ENCODE data around the gene KLK3.

KLK3 gene

DNA sequence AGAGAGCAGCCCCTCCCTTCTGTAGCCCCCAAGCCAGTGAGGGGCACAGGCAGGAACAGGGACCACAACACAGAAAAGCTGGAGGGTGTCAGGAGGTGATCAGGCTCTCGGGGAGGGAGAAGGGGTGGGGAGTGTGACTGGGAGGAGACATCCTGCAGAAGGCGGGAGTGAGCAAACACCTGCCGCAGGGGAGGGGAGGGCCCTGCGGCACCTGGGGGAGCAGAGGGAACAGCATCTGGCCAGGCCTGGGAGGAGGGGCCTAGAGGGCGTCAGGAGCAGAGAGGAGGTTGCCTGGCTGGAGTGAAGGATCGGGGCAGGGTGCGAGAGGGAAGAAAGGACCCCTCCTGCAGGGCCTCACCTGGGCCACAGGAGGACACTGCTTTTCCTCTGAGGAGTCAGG, 4.2 kb downstream of the KLK3 start:
- no peaks in the 10 kb centered on the region; the same call in 1 of the 2 replicates for H3K9me3 ChIP-seq (ENCODE audit: insufficient read depth, low read length)
- H3K79me2 ChIP-seq (ENCODE audit: low read length), result no peaks in the 10 kb centered on the region
- no peak overlapping the region for H3K9ac ChIP-seq (ENCODE audit: low read length)
- peaks cover 3% of the 10 kb centered on the region; the same call in 1 of the 2 replicates for H3K4me1 ChIP-seq (ENCODE audit: low read length)
- no peaks in the 10 kb centered on the region for H3K36me3 ChIP-seq (replicated peaks; ENCODE audit: low read depth, low read length)
- no peak overlapping the region for H3K27ac ChIP-seq (ENCODE audit: low read length)
- peaks cover 38% of the 10 kb centered on the region for H3K27me3 ChIP-seq (ENCODE audit: low read depth, low read length)
- H3K4me2 ChIP-seq (ENCODE audit: low read length), result no peak overlapping the region
- H2AFZ ChIP-seq (ENCODE audit: low read depth, low read length), result no peak overlapping the region
- H3K4me3 ChIP-seq (ENCODE audit: low read length), result no peak overlapping the region
- H4K20me1 ChIP-seq (ENCODE audit: insufficient read depth, low read length), result no peaks in the 10 kb centered on the region
- TF ChIP-seq, protein P1, sequence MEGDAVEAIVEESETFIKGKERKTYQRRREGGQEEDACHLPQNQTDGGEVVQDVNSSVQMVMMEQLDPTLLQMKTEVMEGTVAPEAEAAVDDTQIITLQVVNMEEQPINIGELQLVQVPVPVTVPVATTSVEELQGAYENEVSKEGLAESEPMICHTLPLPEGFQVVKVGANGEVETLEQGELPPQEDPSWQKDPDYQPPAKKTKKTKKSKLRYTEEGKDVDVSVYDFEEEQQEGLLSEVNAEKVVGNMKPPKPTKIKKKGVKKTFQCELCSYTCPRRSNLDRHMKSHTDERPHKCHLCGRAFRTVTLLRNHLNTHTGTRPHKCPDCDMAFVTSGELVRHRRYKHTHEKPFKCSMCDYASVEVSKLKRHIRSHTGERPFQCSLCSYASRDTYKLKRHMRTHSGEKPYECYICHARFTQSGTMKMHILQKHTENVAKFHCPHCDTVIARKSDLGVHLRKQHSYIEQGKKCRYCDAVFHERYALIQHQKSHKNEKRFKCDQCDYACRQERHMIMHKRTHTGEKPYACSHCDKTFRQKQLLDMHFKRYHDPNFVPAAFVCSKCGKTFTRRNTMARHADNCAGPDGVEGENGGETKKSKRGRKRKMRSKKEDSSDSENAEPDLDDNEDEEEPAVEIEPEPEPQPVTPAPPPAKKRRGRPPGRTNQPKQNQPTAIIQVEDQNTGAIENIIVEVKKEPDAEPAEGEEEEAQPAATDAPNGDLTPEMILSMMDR (IDR thresholded peaks at IDR 0.05; ENCODE audit: low read depth, low read length), result no peak
- TF ChIP-seq EZH2phosphoT487 (IDR thresholded peaks at IDR 0.05; ENCODE audit: low read depth), result no peak

DNA sequence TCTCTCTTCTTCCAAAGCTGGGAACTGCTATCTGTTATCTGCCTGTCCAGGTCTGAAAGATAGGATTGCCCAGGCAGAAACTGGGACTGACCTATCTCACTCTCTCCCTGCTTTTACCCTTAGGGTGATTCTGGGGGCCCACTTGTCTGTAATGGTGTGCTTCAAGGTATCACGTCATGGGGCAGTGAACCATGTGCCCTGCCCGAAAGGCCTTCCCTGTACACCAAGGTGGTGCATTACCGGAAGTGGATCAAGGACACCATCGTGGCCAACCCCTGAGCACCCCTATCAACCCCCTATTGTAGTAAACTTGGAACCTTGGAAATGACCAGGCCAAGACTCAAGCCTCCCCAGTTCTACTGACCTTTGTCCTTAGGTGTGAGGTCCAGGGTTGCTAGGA, 5.1 kb downstream of the KLK3 start:
- H3K9ac ChIP-seq (ENCODE audit: low read length), result no peak overlapping the region
- no peak overlapping the region for H2AFZ ChIP-seq (ENCODE audit: low read depth, low read length)
- no peak overlapping the region for H3K4me3 ChIP-seq (ENCODE audit: low read length)
- H3K36me3 ChIP-seq (replicated peaks; ENCODE audit: low read depth, low read length), result no peaks in the 10 kb centered on the region
- no peaks in the 10 kb centered on the region for H3K79me2 ChIP-seq (ENCODE audit: low read length)
- H3K4me1 ChIP-seq (ENCODE audit: low read length), result peaks cover 3% of the 10 kb centered on the region; the same call in 1 of the 2 replicates
- H4K20me1 ChIP-seq (ENCODE audit: insufficient read depth, low read length), result no peaks in the 10 kb centered on the region
- no peak for TF ChIP-seq EZH2phosphoT487 (IDR thresholded peaks at IDR 0.05; ENCODE audit: low read depth)
- TF ChIP-seq, protein P1 (IDR thresholded peaks at IDR 0.05; ENCODE audit: low read depth, low read length), result no peak
- H3K9me3 ChIP-seq (ENCODE audit: insufficient read depth, low read length), result no peaks in the 10 kb centered on the region; the same call in 1 of the 2 replicates
- H3K27ac ChIP-seq (ENCODE audit: low read length), result no peak overlapping the region
- peaks cover 38% of the 10 kb centered on the region for H3K27me3 ChIP-seq (ENCODE audit: low read depth, low read length)
- H3K4me2 ChIP-seq (ENCODE audit: low read length), result no peak overlapping the region

DNA sequence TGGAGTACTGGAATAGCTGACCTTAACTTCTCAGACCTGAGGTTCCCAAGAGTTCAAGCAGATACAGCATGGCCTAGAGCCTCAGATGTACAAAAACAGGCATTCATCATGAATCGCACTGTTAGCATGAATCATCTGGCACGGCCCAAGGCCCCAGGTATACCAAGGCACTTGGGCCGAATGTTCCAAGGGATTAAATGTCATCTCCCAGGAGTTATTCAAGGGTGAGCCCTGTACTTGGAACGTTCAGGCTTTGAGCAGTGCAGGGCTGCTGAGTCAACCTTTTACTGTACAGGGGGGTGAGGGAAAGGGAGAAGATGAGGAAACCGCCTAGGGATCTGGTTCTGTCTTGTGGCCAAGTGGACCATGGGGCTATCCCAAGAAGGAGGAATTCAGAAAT, 6.3 kb downstream of the KLK3 start:
- Histone ChIP-seq H3K27ac (ENCODE audit: low read length) (no peak overlapping the region), H3K4me3 (ENCODE audit: low read length) (no peak overlapping the region), H3K9me3 (ENCODE audit: insufficient read depth, low read length) (no peaks in the 10 kb centered on the region; the same call in 1 of the 2 replicates), H3K4me1 (ENCODE audit: low read length) (peaks cover 3% of the 10 kb centered on the region; the same call in 1 of the 2 replicates), H4K20me1 (ENCODE audit: insufficient read depth, low read length) (no peaks in the 10 kb centered on the region), H3K36me3 (replicated peaks; ENCODE audit: low read depth, low read length) (no peaks in the 10 kb centered on the region), H3K9ac (ENCODE audit: low read length) (no peak overlapping the region), H3K79me2 (ENCODE audit: low read length) (no peaks in the 10 kb centered on the region), H2AFZ (ENCODE audit: low read depth, low read length) (no peak overlapping the region), H3K27me3 (ENCODE audit: low read depth, low read length) (peaks cover 39% of the 10 kb centered on the region), H3K4me2 (ENCODE audit: low read length) (no peak overlapping the region)
- TF ChIP-seq EZH2phosphoT487 (IDR thresholded peaks at IDR 0.05; ENCODE audit: low read depth), result no peak
- TF ChIP-seq, protein P1 (IDR thresholded peaks at IDR 0.05; ENCODE audit: low read depth, low read length), result no peak

DNA sequence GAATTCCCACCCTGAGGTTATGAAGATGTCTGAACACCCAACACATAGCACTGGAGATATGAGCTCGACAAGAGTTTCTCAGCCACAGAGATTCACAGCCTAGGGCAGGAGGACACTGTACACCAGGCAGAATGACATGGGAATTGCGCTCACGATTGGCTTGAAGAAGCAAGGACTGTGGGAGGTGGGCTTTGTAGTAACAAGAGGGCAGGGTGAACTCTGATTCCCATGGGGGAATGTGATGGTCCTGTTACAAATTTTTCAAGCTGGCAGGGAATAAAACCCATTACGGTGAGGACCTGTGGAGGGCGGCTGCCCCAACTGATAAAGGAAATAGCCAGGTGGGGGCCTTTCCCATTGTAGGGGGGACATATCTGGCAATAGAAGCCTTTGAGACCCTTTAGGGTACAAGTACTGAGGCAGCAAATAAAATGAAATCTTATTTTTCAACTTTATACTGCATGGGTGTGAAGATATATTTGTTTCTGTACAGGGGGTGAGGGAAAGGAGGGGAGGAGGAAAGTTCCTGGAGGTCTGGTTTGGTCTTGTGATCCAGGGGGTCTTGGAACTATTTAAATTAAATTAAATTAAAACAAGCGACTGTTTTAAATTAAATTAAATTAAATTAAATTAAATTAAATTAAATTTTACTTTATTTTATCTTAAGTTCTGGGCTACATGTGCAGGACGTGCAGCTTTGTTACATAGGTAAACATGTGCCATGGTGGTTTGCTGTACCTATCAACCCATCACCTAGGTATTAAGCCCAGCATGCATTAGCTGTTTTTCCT, 7.0 kb downstream of the KLK3 start:
- Histone ChIP-seq H3K9me3 (ENCODE audit: insufficient read depth, low read length) (no peaks in the 10 kb centered on the region; the same call in 1 of the 2 replicates), H3K4me3 (ENCODE audit: low read length) (no peak overlapping the region), H4K20me1 (ENCODE audit: insufficient read depth, low read length) (no peaks in the 10 kb centered on the region), H3K36me3 (replicated peaks; ENCODE audit: low read depth, low read length) (no peaks in the 10 kb centered on the region), H3K4me2 (ENCODE audit: low read length) (no peak overlapping the region), H3K4me1 (ENCODE audit: low read length) (peaks cover 3% of the 10 kb centered on the region; the same call in 1 of the 2 replicates), H3K9ac (ENCODE audit: low read length) (no peak overlapping the region), H2AFZ (ENCODE audit: low read depth, low read length) (no peak overlapping the region), H3K79me2 (ENCODE audit: low read length) (no peaks in the 10 kb centered on the region), H3K27me3 (ENCODE audit: low read depth, low read length) (peaks cover 46% of the 10 kb centered on the region), H3K27ac (ENCODE audit: low read length) (no peak overlapping the region)
- TF ChIP-seq EZH2phosphoT487 (IDR thresholded peaks at IDR 0.05; ENCODE audit: low read depth), result no peak
- TF ChIP-seq, protein P1 (IDR thresholded peaks at IDR 0.05; ENCODE audit: low read depth, low read length), result no peak

All from OCI-LY3 (cell line).